ENCODE measurements around the gene ZBTB20.

ZBTB20 gene

DNA sequence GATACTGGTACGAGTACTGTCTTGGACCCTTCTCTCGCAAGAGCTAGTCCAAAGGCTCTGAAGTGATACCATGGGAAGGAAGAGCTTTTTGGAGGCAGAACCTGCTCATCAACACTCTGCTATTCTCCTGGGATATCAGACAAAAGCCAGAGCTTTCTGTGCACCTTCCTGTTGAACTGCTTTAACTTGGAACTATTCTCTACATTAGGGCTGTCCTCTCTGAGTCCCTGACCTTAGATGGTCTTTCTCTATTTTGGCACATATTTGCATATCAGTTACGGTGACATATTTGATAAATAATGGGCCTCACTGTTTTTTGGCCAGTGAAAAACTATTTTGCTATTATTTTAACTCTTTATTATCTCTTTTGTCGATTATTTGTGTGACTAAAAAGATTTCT lies 706.4 kb downstream of the ZBTB20 start:
- no peaks in the 10 kb centered on the region for H3K27me3 ChIP-seq (ENCODE audit: low read length)
- no peak overlapping the region for H3K4me3 ChIP-seq (ENCODE audit: insufficient read depth, low read length, poor library complexity, severe bottlenecking)
- no peak overlapping the region for H3K27ac ChIP-seq (ENCODE audit: low read depth, low read length)
- no peak overlapping the region for H3K4me2 ChIP-seq (ENCODE audit: low read depth, low read length, poor library complexity, severe bottlenecking)
- no peaks in the 10 kb centered on the region for H3K36me3 ChIP-seq (ENCODE audit: low read length)
- no peaks in the 10 kb centered on the region for H3K9me2 ChIP-seq (replicated peaks; ENCODE audit: insufficient read depth, low read length)
- no peak overlapping the region for H3K9ac ChIP-seq (ENCODE audit: low read length)
- H4K20me1 ChIP-seq (ENCODE audit: low read depth, low read length) = no peaks in the 10 kb centered on the region
- no peaks in the 10 kb centered on the region for H3F3A ChIP-seq (ENCODE audit: insufficient read depth)
- no peaks in the 10 kb centered on the region for H3K9me3 ChIP-seq (ENCODE audit: insufficient read depth, low read length)
- no peaks in the 10 kb centered on the region for H3K79me2 ChIP-seq (ENCODE audit: insufficient read depth, low read length)
- H2AFZ ChIP-seq (ENCODE audit: low read depth, low read length, severe bottlenecking) = no peak overlapping the region
- TF ChIP-seq EZH2phosphoT487 (conservative IDR thresholded peaks at IDR 0.05; ENCODE audit: low read length) = no peak
- TF ChIP-seq, protein P1, sequence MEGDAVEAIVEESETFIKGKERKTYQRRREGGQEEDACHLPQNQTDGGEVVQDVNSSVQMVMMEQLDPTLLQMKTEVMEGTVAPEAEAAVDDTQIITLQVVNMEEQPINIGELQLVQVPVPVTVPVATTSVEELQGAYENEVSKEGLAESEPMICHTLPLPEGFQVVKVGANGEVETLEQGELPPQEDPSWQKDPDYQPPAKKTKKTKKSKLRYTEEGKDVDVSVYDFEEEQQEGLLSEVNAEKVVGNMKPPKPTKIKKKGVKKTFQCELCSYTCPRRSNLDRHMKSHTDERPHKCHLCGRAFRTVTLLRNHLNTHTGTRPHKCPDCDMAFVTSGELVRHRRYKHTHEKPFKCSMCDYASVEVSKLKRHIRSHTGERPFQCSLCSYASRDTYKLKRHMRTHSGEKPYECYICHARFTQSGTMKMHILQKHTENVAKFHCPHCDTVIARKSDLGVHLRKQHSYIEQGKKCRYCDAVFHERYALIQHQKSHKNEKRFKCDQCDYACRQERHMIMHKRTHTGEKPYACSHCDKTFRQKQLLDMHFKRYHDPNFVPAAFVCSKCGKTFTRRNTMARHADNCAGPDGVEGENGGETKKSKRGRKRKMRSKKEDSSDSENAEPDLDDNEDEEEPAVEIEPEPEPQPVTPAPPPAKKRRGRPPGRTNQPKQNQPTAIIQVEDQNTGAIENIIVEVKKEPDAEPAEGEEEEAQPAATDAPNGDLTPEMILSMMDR (IDR thresholded peaks at IDR 0.05; ENCODE audit: insufficient read depth, low read length, poor library complexity, severe bottlenecking) = no peak

DNA sequence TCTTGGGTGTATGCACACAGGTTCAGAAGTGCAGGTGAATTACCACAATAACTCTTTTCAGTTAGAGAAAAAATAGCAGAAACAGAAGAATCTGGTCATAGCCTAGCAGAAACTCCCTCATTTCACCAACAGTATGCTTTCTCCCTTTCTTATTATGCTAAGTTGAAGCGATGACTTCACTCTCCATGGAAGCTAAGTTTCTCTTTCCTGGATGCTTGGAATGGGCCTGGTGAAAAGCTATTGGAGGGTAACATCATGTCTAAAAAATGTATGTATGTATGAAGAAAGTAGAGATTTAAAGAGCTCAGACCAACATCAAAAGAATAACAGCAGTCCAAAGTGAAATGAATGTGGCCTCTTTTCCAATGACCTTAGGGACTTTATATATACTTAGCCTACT lies 707.8 kb downstream of the ZBTB20 start:
- TF ChIP-seq EZH2phosphoT487 (conservative IDR thresholded peaks at IDR 0.05; ENCODE audit: low read length) = no peak
- TF ChIP-seq, protein P1 (IDR thresholded peaks at IDR 0.05; ENCODE audit: insufficient read depth, low read length, poor library complexity, severe bottlenecking) = no peak
- no peaks in the 10 kb centered on the region for H3K9me3 ChIP-seq (ENCODE audit: insufficient read depth, low read length)
- no peaks in the 10 kb centered on the region for H3K36me3 ChIP-seq (ENCODE audit: low read length)
- H3K79me2 ChIP-seq (ENCODE audit: insufficient read depth, low read length) = no peaks in the 10 kb centered on the region
- H4K20me1 ChIP-seq (ENCODE audit: low read depth, low read length) = no peaks in the 10 kb centered on the region
- H3K4me3 ChIP-seq (ENCODE audit: insufficient read depth, low read length, poor library complexity, severe bottlenecking) = no peak overlapping the region
- no peak overlapping the region for H3K27ac ChIP-seq (ENCODE audit: low read depth, low read length)
- no peaks in the 10 kb centered on the region for H3K27me3 ChIP-seq (ENCODE audit: low read length)
- no peak overlapping the region for H3K4me2 ChIP-seq (ENCODE audit: low read depth, low read length, poor library complexity, severe bottlenecking)
- H3K9ac ChIP-seq (ENCODE audit: low read length) = no peak overlapping the region
- no peak overlapping the region for H2AFZ ChIP-seq (ENCODE audit: low read depth, low read length, severe bottlenecking)
- no peaks in the 10 kb centered on the region for H3F3A ChIP-seq (ENCODE audit: insufficient read depth)
- H3K9me2 ChIP-seq (replicated peaks; ENCODE audit: insufficient read depth, low read length) = no peaks in the 10 kb centered on the region

DNA sequence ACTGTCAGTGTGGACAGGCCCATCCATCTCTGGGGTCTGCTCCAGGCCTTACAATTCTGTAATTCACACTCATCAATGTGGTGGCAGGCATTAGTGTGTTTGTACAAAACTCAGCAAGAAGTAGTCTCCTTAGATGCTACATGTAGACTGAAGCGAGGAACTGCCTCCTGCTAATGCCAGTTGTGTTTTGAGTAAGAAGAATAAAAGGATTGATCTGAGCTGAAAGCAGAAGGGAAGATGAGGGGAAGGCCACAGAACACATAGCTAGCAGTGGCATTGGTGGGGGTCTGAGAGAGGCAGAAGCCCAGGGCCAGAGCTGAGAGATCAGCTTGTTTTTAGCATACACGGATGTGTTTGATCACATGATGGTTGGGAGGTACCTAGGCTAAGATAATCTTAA lies 709.2 kb downstream of the ZBTB20 start:
- H3K79me2 ChIP-seq (ENCODE audit: insufficient read depth, low read length) = no peaks in the 10 kb centered on the region
- H3K27me3 ChIP-seq (ENCODE audit: low read length) = no peaks in the 10 kb centered on the region
- H3F3A ChIP-seq (ENCODE audit: insufficient read depth) = no peaks in the 10 kb centered on the region
- H3K4me3 ChIP-seq (ENCODE audit: insufficient read depth, low read length, poor library complexity, severe bottlenecking) = no peak overlapping the region
- no peak overlapping the region for H3K27ac ChIP-seq (ENCODE audit: low read depth, low read length)
- no peaks in the 10 kb centered on the region for H4K20me1 ChIP-seq (ENCODE audit: low read depth, low read length)
- no peaks in the 10 kb centered on the region for H3K36me3 ChIP-seq (ENCODE audit: low read length)
- no peaks in the 10 kb centered on the region for H3K9me3 ChIP-seq (ENCODE audit: insufficient read depth, low read length)
- no peaks in the 10 kb centered on the region for H3K9me2 ChIP-seq (replicated peaks; ENCODE audit: insufficient read depth, low read length)
- no peak overlapping the region for H2AFZ ChIP-seq (ENCODE audit: low read depth, low read length, severe bottlenecking)
- no peak overlapping the region for H3K9ac ChIP-seq (ENCODE audit: low read length)
- H3K4me2 ChIP-seq (ENCODE audit: low read depth, low read length, poor library complexity, severe bottlenecking) = no peak overlapping the region
- TF ChIP-seq EZH2phosphoT487 (conservative IDR thresholded peaks at IDR 0.05; ENCODE audit: low read length) = no peak
- TF ChIP-seq, protein P1 (IDR thresholded peaks at IDR 0.05; ENCODE audit: insufficient read depth, low read length, poor library complexity, severe bottlenecking) = no peak

All from SU-DHL-6 (cell line).